C4-2B (cell line): Measurements from ENCODE around the gene DNAJC27.

Source experiments
- H3K27ac ChIP-seq: fragments of 450-650 bp; 2 replicates; pipeline ENCODE4 v1.5.1; 2017
- ZFX ChIP-seq: fragments of 450-650 bp; IDR thresholded peaks from 2 replicates; pipeline ENCODE4 v1.6.1; 2017
- TF ChIP-seq, protein P1 (sequence below): fragments of 450-650 bp; conservative IDR thresholded peaks from 2 replicates; pipeline ENCODE4 v1.5.1; 2017; ENCODE audit warnings: mild to moderate bottlenecking

The DNAJC27 gene

DNA sequence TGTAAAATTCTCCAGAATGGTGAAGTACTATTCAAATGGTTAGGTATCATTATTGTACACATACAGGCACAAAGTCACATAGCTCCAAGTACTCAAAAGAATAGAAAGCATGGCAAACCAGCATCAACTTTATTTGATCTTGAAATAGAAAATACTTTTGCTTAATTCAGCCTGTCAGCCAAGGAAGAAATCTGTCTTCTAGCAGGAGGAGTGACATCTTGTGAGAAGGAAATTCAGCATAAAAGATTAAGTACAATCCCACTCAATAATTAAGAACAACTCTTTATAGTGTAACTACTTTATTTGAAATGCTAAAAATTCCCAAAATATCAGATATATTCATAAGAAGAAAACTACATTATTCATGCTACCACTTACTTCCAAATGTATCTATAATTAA lies 15.8 kb downstream of the DNAJC27 start:
- H3K27ac ChIP-seq = no peak overlapping the region
- TF ChIP-seq, protein P1, sequence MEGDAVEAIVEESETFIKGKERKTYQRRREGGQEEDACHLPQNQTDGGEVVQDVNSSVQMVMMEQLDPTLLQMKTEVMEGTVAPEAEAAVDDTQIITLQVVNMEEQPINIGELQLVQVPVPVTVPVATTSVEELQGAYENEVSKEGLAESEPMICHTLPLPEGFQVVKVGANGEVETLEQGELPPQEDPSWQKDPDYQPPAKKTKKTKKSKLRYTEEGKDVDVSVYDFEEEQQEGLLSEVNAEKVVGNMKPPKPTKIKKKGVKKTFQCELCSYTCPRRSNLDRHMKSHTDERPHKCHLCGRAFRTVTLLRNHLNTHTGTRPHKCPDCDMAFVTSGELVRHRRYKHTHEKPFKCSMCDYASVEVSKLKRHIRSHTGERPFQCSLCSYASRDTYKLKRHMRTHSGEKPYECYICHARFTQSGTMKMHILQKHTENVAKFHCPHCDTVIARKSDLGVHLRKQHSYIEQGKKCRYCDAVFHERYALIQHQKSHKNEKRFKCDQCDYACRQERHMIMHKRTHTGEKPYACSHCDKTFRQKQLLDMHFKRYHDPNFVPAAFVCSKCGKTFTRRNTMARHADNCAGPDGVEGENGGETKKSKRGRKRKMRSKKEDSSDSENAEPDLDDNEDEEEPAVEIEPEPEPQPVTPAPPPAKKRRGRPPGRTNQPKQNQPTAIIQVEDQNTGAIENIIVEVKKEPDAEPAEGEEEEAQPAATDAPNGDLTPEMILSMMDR = no peak
- no peak for TF ChIP-seq ZFX

DNA sequence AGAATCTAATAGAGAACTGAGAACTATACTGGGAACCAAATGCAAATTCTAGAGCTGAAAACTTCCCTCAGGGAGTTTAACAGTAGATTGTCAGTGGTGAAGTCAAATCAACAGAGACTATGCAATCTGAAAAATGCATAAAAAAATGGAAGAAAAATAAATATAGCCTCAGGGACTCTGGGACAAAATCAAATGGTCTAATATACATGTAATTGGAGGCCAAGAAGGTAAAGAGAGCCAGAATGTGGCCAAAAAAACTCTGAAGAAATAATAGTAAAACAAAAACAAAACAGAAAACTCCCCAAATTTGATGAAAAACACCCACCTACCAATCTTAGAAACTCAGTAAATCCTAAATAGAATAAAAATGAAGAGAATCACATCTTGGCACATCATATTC lies 16.5 kb downstream of the DNAJC27 start:
- no peak for TF ChIP-seq ZFX
- TF ChIP-seq, protein P1 = no peak
- no peak overlapping the region for H3K27ac ChIP-seq

DNA sequence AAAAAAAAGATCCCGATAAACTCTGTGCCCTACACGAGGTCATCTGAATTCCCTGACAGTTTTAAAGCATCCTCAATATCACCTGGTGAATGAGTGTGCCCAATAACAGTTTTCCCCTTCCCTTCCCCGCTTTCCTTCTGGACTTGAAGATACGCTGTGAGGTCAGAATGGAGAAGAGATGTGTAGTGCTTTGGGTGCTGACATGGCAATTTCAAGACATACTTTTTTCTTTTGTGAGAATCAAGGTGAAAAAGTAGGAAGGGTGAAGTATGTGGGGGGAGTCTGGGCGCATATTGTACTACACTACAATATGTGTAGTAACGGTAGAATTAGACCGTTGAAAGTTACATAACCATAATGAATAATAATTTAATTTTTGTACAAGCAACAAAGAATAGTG lies 21.7 kb downstream of the DNAJC27 start:
- TF ChIP-seq, protein P1 = no peak
- TF ChIP-seq ZFX = no peak
- H3K27ac ChIP-seq = no peak overlapping the region

GRCh38 chr2:24948506-24948905 lies 23.2 kb downstream of the DNAJC27 start:
- no peak for TF ChIP-seq ZFX
- TF ChIP-seq, protein P1 = no peak
- H3K27ac ChIP-seq = no peak overlapping the region

DNA sequence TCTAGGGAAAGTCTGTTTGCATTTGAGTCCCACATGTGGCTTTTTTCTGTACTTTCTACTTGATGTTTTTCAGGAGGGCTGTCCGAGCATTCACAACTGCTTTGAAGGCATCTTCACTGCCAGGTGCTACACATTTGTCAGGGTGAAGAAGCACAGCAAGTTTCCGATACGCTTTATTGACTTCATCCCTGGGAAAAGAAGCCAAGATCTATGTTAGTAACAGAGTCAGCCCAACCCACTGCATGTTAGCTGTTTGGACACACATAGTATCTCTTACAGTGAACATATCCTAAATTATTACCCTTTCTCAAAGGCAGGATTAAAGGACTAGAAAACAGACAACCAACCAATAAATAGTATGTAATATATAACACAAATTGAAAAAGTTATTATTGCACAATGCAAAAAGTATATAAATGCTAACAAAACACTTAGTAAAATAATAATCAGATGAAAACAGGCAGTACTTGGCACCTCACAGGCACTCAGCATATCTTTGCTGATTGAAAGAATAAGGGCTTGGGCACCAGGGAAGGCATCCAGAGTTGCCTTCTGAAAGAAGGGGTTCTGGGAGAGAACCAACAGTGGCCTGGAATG lies 24.1 kb downstream of the DNAJC27 start:
- no peak for TF ChIP-seq ZFX
- TF ChIP-seq, protein P1 = no peak
- H3K27ac ChIP-seq = no peak overlapping the region

DNA sequence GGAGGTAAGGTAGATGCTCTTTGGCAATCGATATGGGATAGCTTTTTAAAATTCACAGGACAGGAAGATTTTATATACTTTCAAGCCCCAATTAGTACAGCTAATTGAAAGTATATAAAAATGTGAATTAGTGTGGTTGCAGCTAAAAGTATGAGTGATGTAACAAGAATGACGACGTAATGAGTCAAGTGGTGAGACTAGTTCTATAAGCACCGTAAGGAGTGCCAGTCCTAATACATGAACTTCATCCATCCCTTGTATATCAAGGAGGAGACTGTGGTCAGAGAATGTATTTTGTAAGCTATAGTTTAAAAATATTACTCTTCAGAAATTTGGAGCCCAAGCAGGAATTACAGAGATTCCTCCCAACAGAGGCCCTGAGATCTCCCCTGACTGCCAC lies 25.8 kb downstream of the DNAJC27 start:
- no peak for TF ChIP-seq ZFX
- TF ChIP-seq, protein P1 = no peak
- H3K27ac ChIP-seq = no peak overlapping the region

DNA sequence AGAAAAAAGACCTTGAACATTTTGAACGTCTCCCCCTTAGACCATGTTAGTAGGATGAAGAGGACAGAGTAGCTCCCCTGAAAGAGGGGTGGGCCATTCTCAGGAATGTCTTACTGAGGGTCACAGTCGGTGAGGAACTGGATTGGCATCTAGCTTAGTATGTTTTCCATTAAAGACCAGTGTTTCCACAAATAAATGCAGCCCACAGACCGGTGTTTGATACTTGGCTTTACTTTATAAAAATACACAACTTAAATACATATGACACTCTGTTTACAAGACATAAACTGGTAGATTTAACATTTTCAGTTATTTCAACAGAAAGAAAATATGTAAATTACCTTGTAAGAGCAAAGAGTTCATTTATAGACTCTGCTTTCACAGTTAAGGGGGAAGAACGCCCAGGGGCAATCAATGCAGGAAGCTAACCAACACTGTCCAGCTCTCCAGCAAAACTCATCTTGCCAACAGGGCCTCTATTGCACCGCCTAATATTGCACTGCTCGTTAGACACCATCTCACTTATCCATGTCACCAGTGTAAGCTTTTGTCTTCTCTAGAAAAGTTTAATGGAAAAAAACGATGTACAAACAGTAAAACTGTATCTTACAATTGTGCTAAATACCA lies 28.2 kb downstream of the DNAJC27 start:
- TF ChIP-seq, protein P1 = no peak
- TF ChIP-seq ZFX = no peak
- H3K27ac ChIP-seq = no peak overlapping the region
